ENCODE measurements around the gene ATF4. TPM values are rescaled to one million over a fixed set of nuclear protein-coding genes. Genes with fewer than 3 reads are reported as not detected.

The ATF4 gene
- total and polyA plus RNA-seq, 3 donors from 2014 or later: 192 to 228 (median 227) TPM

- Histone ChIP-seq H3K27ac (no peak overlapping the region), H3K4me1 (peaks cover 5% of the 10 kb centered on the region), H3K4me3 (no peak overlapping the region), H3K9me3 (no peaks in the 10 kb centered on the region), H3K36me3 (ENCODE audit: low read depth, missing control alignments) (no peaks in the 10 kb centered on the region), H3K27me3 (no peaks in the 10 kb centered on the region)
- TF ChIP-seq CTCF (IDR thresholded peaks at IDR 0.05) (no peak), POLR2A (IDR thresholded peaks at IDR 0.05) (no peak)
- 77 to 81% methylated on average over 4 of the region's 4 CpGs for WGBS, 2 donors
- DNase-seq: no peak
- intact Hi-C loops (cut with DNase I; ENCODE audit: low total_unique reads): no loop called here
Observed at GRCh38 chr22:39508393-39508792, 12.0 kb upstream of the ATF4 start.

- TF ChIP-seq POLR2A (IDR thresholded peaks at IDR 0.05) (no peak), CTCF (IDR thresholded peaks at IDR 0.05) (no peak)
- H3K27ac ChIP-seq: no peak overlapping the region
- no peak for DNase-seq
- no peak overlapping the region for H3K4me3 ChIP-seq
- no peaks in the 10 kb centered on the region for H3K27me3 ChIP-seq
- 87 to 96% methylated on average over 4 of the region's 4 CpGs for WGBS, 2 donors
- no peaks in the 10 kb centered on the region for H3K9me3 ChIP-seq
- intact Hi-C loops (cut with DNase I; ENCODE audit: low total_unique reads): no loop called here
- H3K4me1 ChIP-seq: no peaks in the 10 kb centered on the region
- no peaks in the 10 kb centered on the region for H3K36me3 ChIP-seq (ENCODE audit: low read depth, missing control alignments)
Observed at GRCh38 chr22:39510529-39511149, 9.7 kb upstream of the ATF4 start.

GRCh38 chr22:39511226-39511625 lies 9.1 kb upstream of the ATF4 start:
- Histone ChIP-seq H3K27ac (no peak overlapping the region), H3K9me3 (no peaks in the 10 kb centered on the region), H3K4me1 (no peaks in the 10 kb centered on the region), H3K4me3 (no peak overlapping the region), H3K27me3 (no peaks in the 10 kb centered on the region), H3K36me3 (ENCODE audit: low read depth, missing control alignments) (no peaks in the 10 kb centered on the region)
- no peak for TF ChIP-seq CTCF (IDR thresholded peaks at IDR 0.05)
- TF ChIP-seq POLR2A (IDR thresholded peaks at IDR 0.05): no peak
- intact Hi-C loops (cut with DNase I; ENCODE audit: low total_unique reads): no loop called here
- DNase-seq: no peak
- 92 to 93% methylated on average over 13 of the region's 13 CpGs for WGBS, 2 donors

GRCh38 chr22:39512026-39512425 lies 8.3 kb upstream of the ATF4 start:
- Histone ChIP-seq H3K4me1 (no peaks in the 10 kb centered on the region), H3K4me3 (no peak overlapping the region), H3K27me3 (no peaks in the 10 kb centered on the region), H3K27ac (no peak overlapping the region), H3K36me3 (ENCODE audit: low read depth, missing control alignments) (no peaks in the 10 kb centered on the region), H3K9me3 (no peaks in the 10 kb centered on the region)
- 89 to 95% methylated on average over 10 of the region's 10 CpGs for WGBS, 2 donors
- no peak for DNase-seq
- intact Hi-C loops (cut with DNase I; ENCODE audit: low total_unique reads): no loop called here
- TF ChIP-seq CTCF (IDR thresholded peaks at IDR 0.05) (no peak), POLR2A (IDR thresholded peaks at IDR 0.05) (no peak)

- H3K27ac ChIP-seq: no peak overlapping the region
- no peak overlapping the region for H3K4me3 ChIP-seq
- peaks cover 7% of the 10 kb centered on the region for H3K4me1 ChIP-seq
- no peaks in the 10 kb centered on the region for H3K9me3 ChIP-seq
- 76 to 85% methylated on average over 6 to 18 of the region's 18 CpGs for WGBS, 2 donors
- no peak for DNase-seq
- intact Hi-C loops (cut with DNase I; ENCODE audit: low total_unique reads): no loop called here
- no peaks in the 10 kb centered on the region for H3K36me3 ChIP-seq (ENCODE audit: low read depth, missing control alignments)
- H3K27me3 ChIP-seq: no peaks in the 10 kb centered on the region
- TF ChIP-seq POLR2A (IDR thresholded peaks at IDR 0.05) (no peak), CTCF (IDR thresholded peaks at IDR 0.05) (no peak)
Observed at GRCh38 chr22:39513791-39514190, 6.6 kb upstream of the ATF4 start.

Data from testis (tissue), 3 donors.